ENCODE results near the gene CCDC192. TPM values are rescaled to one million over a fixed set of nuclear protein-coding genes. Genes with fewer than 3 reads are reported as not detected.

CCDC192 gene
- total and polyA plus RNA-seq, 8 donors: 0.81 to 1.6 (median 1.2) TPM; not detected in 2

- TF ChIP-seq CTCF (IDR thresholded peaks at IDR 0.05): no peak
- H3K9me3 ChIP-seq: no peaks in the 10 kb centered on the region
- H3K27ac ChIP-seq: no peak overlapping the region
- DNase-seq (no peak), ATAC-seq (no peak)
- intact Hi-C loops (cut with DNase I): no loop called here
- no peaks in the 10 kb centered on the region for H3K36me3 ChIP-seq
- peaks cover 0 to 6% of the 10 kb centered on the region in 2 donors for H3K4me1 ChIP-seq
- no peak overlapping the region for H3K4me3 ChIP-seq
- H3K27me3 ChIP-seq: no peaks in the 10 kb centered on the region
These were observed 219.4 kb downstream of the CCDC192 start for GRCh38 chr5:127922603-127923002.

DNA sequence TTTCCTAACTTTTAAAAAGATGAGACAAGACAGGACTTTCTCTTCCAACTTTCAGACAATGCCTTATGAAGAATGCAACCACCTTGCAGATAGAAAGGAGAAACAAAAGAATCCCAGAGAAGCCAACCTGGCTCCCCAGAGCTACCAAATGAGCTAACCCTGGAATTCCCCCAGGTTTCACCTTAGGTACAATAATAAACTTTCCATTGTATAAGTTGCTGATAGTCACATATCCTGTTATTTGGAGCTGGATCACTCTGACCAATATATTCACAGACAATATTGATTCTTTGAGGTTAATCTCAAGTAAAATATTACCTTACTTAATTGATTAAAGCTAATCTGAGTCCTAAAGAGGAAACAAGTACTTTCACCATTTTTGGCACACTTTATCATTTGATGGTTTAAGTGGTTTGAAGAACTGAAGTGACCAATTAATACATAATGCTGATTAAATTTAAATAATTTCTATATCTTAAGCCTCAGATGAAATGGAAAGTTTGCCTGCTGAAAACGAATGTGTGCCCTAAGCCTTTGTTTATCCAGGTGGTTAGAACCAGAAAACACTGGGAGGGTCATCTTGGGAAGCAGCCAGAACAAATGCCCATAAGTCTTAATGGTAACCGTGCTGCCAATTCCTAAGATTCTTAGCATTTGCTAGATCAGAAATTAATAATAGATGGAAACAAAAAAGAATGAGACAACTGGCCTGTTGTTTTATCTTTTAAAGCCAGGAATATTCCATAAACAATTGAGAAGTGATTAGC lies 220.8 kb downstream of the CCDC192 start:
- no peak for TF ChIP-seq CTCF (IDR thresholded peaks at IDR 0.05)
- intact Hi-C loops (cut with DNase I): no loop called here
- ATAC-seq: no peak

DNA sequence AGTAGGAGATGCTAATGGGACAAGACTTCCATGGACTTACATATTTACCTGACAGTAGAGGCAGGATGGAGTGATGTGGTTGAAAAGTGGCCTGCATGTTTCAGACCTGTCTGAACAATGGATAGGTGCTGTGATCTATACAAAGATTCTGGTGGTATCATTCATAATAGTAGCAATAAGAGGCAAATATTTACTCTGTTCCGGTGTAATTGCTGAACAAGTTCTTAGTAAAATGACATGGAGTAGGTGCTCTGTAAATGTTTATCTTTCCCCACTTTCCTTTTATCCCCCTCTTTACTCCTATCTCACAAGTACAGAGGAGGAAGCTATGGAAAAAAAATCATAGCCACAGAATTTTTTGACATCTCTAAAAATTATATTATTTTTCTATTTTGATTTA lies 221.4 kb downstream of the CCDC192 start:
- intact Hi-C loops (cut with DNase I): no loop called here
- Histone ChIP-seq H3K4me1 (peaks cover 0 to 6% of the 10 kb centered on the region in 2 donors), H3K4me3 (no peak overlapping the region), H3K27me3 (no peaks in the 10 kb centered on the region), H3K9me3 (no peaks in the 10 kb centered on the region), H3K36me3 (no peaks in the 10 kb centered on the region), H3K27ac (no peak overlapping the region)
- TF ChIP-seq CTCF (IDR thresholded peaks at IDR 0.05): no peak
- ATAC-seq (peak; percentile 71), DNase-seq (no peak)

More for the DNA sequence above, 220.8 kb downstream of the CCDC192 start:
- H3K4me1 ChIP-seq: peaks cover 0 to 6% of the 10 kb centered on the region in 2 donors
- no peaks in the 10 kb centered on the region for H3K36me3 ChIP-seq
- H3K27me3 ChIP-seq: no peaks in the 10 kb centered on the region
- no peaks in the 10 kb centered on the region for H3K9me3 ChIP-seq
- DNase-seq: no peak
- H3K4me3 ChIP-seq: no peak overlapping the region
- H3K27ac ChIP-seq: no peak overlapping the region

DNA sequence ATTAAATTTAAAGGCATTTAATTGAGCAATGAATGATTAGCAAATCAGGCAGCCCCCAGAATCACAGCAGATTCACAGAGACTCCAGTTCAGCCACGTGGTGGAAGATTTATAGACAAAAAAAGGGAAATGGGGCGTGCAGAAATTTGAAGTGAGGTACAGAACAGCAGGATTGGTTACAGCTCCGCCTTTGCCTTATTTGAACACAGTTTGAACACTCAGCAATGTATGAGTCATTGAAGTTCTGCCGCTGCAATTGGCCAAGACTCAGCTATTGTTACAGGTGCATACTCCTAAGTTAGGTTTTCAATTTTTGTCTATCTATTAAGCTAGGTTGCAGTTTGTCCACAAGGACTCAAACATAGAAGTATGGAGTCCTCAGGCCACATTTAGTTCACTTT lies 222.7 kb downstream of the CCDC192 start:
- peak; percentile 82 for ATAC-seq
- Histone ChIP-seq H3K36me3 (no peaks in the 10 kb centered on the region), H3K4me1 (peaks cover 0 to 6% of the 10 kb centered on the region in 2 donors), H3K4me3 (no peak overlapping the region), H3K9me3 (no peaks in the 10 kb centered on the region), H3K27ac (no peak overlapping the region), H3K27me3 (no peaks in the 10 kb centered on the region)
- no peak for DNase-seq
- no peak for TF ChIP-seq CTCF (IDR thresholded peaks at IDR 0.05)
- intact Hi-C loops (cut with DNase I): no loop called here

DNA sequence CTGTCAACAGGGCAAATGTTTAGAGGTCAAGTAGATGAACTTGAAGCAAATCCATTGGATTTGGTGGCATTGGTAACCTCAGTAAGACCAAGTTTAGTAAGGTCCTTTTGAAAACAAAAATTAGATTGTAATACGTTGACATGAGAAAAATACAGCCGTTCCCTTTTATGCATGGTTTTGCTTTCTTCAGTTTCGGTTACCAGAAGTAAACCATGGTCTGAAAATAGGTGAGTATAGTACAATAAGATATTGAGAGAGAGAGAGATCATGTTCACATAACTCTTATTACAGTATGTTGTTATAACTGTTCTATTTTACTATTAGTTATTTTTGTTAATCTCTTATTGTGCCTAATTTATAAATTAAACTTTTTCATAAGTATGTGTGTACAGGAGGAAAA lies 223.8 kb downstream of the CCDC192 start:
- H3K27ac ChIP-seq: no peak overlapping the region
- intact Hi-C loops (cut with DNase I): no loop called here
- H3K27me3 ChIP-seq: no peaks in the 10 kb centered on the region
- no peak for ATAC-seq
- no peaks in the 10 kb centered on the region for H3K36me3 ChIP-seq
- no peak for DNase-seq
- no peaks in the 10 kb centered on the region for H3K9me3 ChIP-seq
- peaks cover 0 to 6% of the 10 kb centered on the region in 2 donors for H3K4me1 ChIP-seq
- no peak for TF ChIP-seq CTCF (IDR thresholded peaks at IDR 0.05)
- H3K4me3 ChIP-seq: no peak overlapping the region

Measured in left lung (tissue), 10 donors.